ENCODE measurements around the gene PABPN1L. TPM values are rescaled to one million over a fixed set of nuclear protein-coding genes. Genes with fewer than 3 reads are reported as not detected.

Gene PABPN1L, protein sequence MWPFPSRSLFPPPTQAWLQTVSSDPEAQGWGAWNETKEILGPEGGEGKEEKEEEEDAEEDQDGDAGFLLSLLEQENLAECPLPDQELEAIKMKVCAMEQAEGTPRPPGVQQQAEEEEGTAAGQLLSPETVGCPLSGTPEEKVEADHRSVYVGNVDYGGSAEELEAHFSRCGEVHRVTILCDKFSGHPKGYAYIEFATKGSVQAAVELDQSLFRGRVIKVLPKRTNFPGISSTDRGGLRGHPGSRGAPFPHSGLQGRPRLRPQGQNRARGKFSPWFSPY
- not detected in 2 replicates for total RNA-seq (2014; rRNA removed; shearing (Covaris generic))
- polyA plus RNA-seq (2015; cell fraction: cytosol; rRNA removed): not detected in 2 replicates
- polyA plus RNA-seq (2015; cell fraction: nucleus; rRNA removed): not detected in 2 replicates

DNA sequence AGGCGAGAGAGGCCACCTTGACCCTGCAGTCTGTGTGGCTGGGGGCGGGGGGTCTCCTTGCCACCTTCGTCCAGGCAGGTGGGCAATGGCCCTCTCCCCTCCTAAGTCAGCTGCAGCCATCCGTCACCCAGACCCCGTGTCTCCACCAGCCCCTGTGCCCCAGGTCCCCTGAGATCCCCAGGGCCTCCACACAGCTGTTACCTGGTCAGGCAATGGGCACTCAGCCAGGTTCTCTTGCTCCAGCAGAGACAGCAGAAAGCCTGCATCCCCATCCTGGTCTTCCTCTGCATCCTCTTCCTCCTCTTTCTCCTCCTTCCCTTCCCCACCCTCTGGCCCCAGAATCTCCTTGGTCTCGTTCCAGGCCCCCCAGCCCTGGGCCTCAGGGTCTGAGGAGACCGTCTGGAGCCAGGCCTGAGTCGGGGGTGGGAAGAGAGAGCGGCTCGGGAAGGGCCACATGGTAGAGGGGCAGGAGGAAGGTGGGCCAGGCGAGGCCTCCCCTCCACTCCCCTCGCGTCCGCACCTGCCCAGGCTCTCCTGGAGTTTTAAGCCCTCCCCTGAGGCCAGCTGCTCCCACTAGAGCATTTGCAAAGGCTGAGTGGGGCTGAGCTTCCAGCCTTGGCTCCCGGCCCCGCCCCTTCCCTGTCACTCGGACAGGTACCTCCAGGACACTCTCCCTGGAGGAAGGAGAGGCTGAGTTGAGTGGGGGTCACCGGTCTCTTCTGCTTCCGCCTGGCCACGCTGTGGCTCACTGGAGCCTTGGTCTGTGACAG lies at the start of gene PABPN1L:
TSS of gene PABPN1L (minus strand) at position 510 of the 770 bp plus-strand sequence. CDS start at position 456, 54 bp downstream.
- DNase-seq (ENCODE audit: low read depth): no peak

DNA sequence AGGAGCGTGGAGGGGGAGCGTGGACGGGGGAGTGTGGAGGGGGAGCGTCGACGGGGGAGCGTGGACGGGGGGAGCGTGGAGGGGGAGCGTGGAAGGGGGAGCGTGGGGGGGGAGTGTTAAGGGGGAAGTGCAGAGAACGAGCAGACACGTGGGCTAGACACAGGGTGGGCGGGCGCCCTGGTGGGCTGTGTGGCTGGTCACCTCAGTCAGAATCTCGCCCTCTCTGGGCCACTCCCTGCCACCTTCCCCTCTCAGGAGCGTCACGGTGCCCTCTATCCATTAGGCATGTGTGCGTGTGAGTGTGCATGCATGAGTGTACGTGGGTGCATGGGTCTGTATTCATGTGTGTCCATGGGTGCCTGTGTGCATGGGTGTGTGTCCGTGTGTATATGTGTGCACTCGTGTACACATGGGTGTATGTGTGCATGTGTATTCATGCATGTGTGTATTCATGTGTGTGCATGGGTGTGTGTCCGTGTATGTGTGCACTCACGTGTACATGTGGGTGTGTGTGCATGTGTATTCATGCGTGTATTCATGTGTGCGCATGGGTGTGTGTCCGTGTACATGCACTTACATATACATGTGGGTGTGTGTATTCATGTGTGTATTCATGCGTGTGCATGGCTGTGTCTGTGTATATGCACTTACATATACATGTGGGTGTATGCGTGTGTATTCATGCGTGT lies 49.3 kb upstream of the PABPN1L start:
- DNase-seq (ENCODE audit: low read depth): no peak

DNA sequence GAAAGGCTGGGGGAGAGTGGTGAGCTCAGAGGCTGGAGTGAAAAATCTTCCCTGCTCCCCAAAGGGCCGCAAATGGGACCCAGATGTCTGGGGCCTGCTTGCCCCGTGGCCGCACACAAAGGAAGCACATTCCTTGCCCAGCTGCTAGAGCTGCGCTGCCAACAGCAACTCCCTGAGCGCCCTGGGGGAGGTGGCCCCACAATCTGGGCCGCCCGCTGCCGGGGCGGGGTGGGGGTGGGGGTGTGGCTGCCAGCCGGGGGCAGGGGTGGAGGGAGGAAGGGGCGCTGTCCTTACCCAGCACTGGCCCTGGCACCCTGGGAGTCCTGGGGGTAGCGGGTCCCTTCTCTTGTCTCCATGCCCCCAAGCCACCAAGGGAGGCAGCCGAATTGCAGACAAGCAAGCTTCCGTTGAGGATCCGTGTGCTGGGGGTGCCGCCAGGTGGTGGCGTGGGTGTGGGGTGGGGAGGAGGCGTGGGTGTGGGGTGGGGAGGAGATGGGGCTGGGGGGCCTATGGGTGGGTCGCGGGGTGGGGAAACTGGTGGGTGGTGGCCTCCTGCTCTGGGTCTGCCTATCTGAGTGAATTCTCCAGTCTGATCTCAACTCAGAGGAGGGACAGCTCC lies 48.4 kb upstream of the PABPN1L start:
- no peak for DNase-seq (ENCODE audit: low read depth)

DNA sequence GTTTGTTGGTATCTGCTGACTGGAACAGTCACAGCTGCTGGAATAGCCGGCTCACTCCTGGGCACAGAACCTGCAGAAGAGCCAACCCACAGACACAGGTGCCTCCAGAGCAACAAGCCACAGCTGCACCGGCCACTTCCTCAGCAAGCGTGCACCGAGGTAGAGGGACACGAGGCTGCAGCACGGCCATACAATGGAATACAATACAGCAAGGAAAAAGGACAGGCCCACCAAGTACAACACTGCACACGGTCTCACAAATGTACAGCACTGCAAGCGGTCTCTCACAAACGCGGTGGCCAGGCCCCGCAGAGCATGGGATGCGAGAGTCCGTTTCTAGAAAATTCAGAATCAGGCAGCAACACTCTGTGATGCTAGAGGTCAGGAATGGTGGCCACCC lies 47.4 kb upstream of the PABPN1L start:
- DNase-seq (ENCODE audit: low read depth): no peak

DNA sequence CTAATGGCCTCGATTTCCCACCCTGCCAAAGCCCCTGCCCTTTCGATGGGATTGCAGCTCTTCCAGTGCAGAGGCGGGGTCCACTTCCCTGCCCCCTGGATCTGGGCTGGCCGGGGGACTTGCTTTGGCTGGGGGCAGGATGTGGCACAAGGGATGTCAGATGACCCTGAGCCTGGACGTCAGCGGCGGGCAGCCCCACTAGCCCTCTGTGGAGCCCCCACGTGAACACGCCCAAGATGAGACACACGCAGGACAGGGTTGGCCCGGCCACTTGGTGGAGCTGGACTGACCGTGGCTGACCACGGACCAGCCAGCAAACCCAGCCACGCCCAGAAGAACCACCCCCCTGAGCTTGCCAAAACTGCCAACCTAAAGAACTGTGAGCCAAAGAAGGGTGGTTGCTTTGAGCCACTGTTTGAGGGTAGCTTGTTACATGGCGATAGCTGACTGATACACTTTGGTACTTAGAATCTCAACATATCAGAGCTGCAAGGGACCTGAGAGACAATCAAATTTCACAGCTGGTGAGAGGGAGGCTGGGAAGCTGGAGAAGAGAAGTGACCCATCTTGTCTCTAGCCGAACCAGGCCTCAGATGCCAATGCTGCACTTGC lies 46.6 kb upstream of the PABPN1L start:
- no peak for DNase-seq (ENCODE audit: low read depth)

DNA sequence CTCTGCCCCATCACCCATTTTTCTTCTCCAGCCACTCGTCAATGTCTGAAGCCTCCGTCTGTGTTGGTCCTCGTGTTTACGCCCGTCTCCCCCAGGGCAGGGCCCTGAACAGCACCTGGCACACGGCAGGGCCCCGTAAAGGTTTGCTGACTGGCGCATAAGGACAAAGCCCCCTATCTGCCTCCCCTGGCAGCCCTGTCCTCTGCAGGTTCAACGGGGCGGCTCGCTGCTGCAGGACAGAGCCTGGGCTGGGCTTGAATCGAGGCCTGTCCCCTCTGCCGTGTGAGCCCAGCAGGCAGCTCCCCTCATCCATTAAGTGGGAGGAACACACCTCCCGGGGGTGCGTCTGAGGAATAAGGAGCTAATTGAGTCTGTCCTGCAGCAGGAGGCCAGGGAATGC lies 46.1 kb upstream of the PABPN1L start:
- no peak for DNase-seq (ENCODE audit: low read depth)

DNA sequence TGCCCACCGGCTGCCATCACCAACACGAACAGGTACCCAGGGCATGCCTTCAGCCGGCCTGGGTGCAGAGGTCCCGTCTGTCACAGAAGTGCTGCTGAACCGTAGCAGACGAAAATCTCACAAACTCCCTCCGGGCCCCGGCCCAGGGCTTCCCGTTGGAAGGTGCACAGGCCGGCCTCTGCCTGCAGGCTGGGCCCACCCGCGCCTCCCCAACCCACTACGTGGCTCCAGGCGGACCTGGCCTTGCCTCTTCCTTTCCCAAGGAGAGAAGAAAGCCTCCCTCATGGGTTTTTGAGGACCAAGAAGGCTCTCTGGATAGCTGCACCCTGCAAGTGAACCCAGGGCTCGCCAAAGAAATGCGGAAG lies 45.5 kb upstream of the PABPN1L start:
- no peak for DNase-seq (ENCODE audit: low read depth)

DNA sequence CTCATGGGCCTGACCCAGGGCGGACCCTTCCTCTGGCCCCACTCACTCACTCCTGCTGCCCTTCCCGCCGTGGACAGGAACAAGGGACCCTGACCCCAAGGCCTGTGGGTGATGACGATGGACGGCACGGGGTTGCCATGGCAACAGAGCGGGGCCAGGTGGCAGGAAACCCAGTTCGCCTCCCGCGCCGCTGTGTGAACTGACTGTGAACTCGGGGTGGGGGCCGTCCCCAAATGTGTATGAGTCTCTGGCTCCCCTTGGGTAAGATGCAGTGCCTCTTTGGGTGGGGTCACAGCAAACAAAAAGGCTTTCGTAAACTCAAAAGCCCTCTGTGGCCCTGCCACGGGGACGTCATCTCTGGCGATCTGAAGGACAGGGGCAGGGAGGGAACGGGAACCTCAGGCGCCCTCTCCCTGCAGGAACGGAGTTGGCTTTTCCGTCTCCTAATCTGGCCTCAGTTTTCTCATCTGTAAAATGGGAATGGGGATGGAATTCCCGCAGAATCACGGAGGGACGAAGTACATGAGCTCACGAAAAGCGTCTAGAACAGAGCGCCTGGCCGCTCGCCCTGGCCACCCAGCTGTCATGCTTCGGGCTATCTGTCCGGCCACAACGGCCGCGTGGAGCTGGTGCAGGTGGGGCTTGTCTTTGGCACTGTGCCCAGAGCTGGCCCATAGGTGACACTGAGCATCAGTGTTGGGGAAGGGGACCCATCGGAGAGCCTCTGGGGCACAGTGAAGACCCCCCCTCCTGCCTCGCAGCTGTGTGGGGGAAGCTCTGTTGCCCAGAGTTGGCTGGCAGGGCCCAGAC lies 44.9 kb upstream of the PABPN1L start:
- DNase-seq (ENCODE audit: low read depth): no peak

DNA sequence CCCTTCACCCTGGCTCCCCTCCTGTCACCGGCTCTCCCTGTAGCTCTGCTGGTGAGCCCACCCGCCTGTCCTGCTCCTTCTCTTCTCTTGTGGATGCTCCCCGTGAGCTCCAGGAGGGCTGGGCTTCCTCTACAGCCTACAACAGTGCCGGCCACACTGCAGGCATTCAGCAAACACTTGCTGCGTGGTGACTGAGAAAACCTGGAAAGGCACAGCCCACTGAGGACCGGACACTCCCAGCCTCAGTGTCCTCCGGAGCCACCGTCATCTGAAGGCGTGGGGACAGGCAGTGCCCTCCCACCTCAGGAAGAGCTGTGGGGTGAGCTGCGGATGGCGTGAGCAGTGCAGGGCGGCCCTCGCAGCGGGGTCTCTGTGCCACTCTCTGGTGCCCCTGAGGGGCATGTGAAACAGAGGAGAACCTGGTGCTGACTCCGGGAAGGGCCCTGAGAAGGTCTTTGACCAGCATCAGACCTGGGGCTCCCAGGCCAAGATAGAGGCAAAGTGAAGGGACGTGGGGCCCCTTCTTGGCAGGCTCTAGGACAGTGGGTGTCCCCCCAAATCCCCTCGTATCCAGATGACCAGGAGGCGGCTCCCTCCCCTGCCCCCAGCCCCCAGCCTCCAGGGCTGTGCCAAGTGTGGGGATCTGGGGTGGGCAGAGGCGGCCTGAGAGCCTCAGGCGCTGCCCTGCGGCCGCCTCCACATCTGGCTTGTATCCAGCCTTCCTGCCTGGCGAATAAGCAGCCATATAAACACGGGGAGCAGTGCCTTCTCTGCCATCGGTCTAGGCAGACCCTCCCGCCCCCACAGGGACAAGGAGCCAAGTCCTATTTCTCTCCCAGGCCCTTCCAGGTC lies 44.0 kb upstream of the PABPN1L start:
- DNase-seq (ENCODE audit: low read depth): no peak

DNA sequence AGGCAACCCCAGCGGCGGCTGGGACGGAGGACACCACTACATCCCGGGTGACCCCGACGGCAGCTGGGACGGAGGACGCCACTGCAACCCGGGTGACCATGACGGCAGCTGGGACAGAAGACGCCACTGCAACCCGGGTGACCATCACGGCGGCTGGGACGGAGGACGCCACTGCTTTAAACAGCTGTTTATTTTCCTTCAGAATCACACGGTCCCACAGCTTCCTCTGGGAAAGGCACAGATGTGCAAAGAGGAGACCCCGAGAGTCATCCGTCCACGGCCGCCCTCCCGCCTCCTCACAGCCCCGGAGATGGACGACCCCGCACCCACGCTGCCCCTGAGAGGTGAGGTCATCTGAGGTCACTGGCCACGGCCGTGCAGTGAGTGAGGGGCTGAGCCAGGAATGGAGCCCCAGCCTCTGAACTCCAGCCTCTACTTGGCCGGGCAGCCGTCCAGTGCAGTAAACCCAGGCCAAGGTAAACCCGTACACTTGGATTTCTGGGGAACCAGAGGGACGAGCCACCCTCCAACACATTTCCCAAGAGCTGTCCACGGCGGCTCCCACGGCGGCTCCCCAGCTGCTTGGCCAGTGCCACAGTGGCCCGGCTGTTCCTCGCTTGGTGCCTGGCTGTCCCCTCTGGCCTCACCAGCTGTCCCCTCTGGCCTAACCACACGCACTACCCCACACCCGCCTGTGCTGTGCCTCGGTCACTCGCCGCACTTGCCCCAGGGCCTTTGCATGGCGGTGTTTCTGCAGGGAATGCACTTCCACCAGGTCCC lies 43.2 kb upstream of the PABPN1L start:
- no peak for DNase-seq (ENCODE audit: low read depth)

DNA sequence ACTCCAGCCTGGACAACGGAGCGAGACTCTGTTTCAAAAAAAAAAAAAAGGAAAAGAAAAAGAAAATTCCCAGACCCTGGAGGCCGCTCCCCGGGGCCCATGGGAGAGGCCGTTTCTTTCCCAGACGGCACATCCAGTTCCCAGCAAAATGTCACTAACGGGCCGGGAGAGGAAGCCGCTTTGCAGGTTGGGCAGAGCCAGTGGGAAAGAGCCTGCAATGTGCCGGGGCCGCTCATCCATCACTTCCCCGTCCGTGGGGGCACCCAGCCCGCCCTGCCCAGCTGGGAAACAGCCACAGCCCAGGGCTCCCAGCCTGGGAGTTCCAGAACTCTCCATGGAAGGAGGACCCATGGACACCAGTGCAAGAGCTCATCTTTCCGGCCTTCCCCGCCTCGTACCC lies 41.8 kb upstream of the PABPN1L start:
- DNase-seq (ENCODE audit: low read depth): no peak

DNA sequence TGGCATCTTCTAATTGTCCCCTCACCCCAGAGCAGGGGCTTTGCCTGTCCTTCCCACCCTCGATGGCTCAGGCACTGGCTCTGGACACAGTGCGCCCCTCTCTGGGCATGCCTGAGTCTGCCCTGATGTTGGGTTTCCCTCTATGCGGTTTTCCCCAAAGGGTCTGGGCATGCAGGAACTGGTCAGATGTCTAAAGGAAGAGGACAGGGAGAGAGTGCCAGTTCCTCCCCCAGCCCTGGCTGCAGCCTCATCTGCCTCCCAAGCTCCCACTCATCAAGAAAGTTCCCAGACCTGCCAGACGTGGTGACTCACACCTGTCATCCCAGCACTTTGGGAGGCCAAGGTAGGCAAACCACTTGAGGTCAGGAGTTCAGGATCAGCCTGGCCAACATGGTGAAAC lies 41.3 kb upstream of the PABPN1L start:
- peak; percentile 64 for DNase-seq (ENCODE audit: low read depth)

DNA sequence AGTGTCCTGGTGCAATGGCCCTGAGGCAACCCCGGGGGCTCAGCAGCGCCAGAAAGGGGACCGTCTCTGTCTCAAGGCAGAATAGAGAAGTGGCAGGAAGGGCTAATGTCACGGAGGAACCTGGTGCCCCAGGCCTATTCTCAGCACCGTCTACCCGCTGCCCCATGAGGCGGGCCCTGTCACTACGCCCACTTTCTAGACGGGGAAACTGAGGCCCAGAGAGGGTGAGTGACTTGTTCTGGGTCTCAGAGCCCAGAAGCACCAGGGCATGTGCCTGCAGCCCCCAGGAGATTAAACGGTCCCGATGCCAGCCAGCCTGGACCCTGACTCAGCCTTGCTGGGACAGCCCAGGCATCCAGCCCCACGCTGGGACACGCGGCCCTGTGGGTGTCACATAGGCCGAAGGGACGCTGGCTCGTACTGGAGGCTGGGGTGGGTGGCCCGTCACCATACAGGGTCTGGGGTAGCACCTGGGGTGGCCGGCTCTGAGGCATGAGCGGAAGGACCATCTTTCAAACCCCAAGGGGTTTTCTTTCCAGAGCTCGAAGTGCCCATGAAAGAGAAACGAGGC lies 40.2 kb upstream of the PABPN1L start:
- no peak for DNase-seq (ENCODE audit: low read depth)

DNA sequence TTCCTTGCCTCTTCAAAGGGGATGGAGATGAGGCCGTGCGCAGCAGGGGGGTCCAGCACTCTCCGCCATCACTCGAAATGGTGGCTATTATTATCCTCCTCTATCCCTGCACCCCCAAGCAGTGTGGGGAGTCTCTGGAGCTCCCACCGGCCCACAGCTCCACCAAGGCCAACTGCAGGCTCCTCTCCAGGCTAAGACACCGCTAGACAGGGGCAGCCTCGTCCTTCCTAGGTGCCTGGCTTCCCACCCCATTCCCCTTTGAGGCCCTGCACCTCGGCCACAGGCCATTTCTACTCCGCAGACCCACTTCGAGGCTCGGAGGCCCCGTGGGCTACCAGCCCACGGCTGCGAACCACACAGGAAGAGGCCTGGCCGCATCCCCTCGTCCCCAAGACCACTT lies 39.6 kb upstream of the PABPN1L start:
- no peak for DNase-seq (ENCODE audit: low read depth)

DNA sequence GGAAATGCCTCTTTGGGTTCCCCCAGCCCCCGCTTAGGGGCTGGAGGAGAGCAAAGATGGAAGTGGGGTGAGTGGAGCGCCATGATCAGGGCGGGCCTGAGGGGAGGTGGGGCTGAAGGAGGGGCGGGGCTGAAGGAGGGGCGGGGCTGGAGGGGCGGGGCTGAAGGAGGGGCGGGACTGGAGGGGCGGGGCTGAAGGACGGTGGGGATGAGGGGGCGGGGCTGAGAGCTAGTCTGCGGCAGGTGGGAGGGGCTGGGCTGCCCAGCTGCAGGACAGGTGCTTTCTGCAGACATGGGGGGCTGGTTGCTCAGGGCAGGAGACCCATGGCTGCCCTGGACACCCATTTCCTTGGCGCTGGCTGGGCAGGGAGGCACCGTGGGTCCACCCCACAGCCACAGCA lies 39.1 kb upstream of the PABPN1L start:
- DNase-seq (ENCODE audit: low read depth): no peak

DNA sequence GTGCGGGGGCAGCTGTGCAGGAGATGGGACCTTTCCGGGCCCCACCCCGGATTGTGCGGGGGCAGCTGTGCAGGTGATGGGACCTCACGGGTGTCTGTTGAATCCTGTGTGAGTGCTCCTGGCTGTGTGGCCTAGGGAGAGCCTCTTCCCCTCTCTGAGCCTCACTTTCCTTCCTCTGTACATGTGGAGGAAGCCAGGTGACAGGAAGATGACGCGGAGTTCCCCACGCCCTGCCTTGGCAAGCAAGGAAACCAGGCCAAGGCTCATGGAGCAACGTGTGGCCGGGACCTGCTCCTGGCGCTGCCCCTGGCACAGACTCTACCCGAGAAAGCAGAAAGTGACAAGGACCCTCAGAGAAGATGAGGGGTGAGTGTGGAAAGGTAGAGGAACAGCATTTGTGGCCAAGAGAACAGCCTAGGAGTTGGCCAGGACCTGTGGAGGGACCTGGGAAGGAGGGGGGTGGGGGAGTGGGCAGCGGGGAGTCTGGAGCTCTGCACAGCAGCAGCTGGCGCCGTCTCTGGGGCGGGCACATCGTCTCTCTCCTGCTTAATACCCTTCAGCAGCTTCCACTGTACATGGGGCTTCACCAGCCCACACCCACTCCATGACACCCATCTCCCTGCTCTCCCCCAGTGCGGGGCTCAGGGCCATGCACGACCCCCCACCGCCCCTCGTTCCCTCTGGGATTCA lies 38.4 kb upstream of the PABPN1L start:
- DNase-seq (ENCODE audit: low read depth): no peak

DNA sequence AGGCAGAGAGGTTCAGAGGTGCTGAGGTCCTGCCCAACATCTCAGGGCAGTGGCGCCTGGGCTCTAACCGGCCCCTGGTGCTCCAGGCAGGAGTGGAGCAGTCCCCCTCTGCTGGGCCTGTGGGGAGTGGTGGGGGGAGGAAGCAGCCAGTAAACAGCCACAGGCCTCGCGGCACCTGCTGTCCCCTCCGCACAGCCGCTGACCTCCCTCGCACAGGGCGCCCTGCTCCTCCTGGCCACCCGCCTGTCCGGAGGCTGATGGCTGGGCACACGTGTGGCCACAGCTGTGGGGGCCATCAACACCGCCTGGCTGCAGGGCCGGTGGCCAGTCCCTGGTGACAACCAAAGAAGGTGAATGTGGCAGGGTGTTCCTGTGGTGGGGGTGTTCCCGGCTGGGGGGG lies 36.8 kb upstream of the PABPN1L start:
- no peak for DNase-seq (ENCODE audit: low read depth)

DNA sequence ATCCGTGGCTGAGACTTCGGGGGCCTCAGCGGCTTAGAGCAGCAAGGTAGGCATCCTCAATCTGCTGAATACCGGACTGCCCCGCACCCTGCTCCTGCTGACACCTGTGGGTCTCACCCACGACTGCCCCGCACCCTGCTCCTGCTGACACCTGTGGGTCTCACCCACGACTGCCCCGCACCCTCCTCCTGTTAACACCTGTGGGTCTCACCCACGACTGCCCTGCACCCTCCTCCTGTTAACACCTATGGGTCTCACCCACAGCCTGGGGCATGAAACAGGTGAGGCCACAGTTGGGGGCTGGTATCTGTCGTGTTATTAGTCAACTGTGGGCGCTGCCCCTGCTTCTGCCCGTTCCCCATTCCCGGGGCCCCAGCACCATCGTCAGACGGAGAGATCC lies 36.3 kb upstream of the PABPN1L start:
- no peak for DNase-seq (ENCODE audit: low read depth)
